Astrocyte (in vitro differentiated cells and primary cell): ENCODE measurements around the gene LANCL1. TPM values are rescaled to one million over a fixed set of nuclear protein-coding genes. Genes with fewer than 3 reads are reported as not detected.

Source experiments
- DNase-seq: peaks from one replicate; pipeline ENCODE4 v3.0.0-alpha.2; 2010; ENCODE audit warnings: low read depth
- FAIRE-seq: peaks from 2 replicates; lab custom pipeline; 2011; peaks lifted over from hg19 to GRCh38; lab: Jason Lieb, UNC
- H2AFZ ChIP-seq: 2 replicates; pipeline ENCODE4 v1.6.0; 2012; ENCODE audit warnings: low read depth, low read length, inconsistent platforms
- H3K27ac ChIP-seq: 2 replicates; pipeline ENCODE4 v1.5.1; 2011; ENCODE audit warnings: low read depth, low read length, inconsistent platforms
- H3K27me3 ChIP-seq: 2 replicates; pipeline ENCODE4 v1.6.0; 2011; ENCODE audit warnings: low read length, inconsistent platforms; ENCODE audit not compliant: insufficient read depth
- H3K36me3 ChIP-seq: 2 replicates; pipeline ENCODE4 v1.5.1; 2011; ENCODE audit warnings: low read length, inconsistent platforms; ENCODE audit not compliant: insufficient read depth
- H3K4me1 ChIP-seq: 2 replicates; pipeline ENCODE4 v1.5.1; 2011; ENCODE audit warnings: low read length, inconsistent platforms; ENCODE audit not compliant: insufficient read depth
- H3K4me2 ChIP-seq: 2 replicates; pipeline ENCODE4 v1.6.0; 2012; ENCODE audit warnings: low read length, inconsistent platforms
- H3K4me3 ChIP-seq: 2 replicates; pipeline ENCODE4 v1.5.1; 2011; ENCODE audit warnings: low read depth, mild to moderate bottlenecking, low read length, inconsistent platforms; ENCODE audit not compliant: insufficient read depth
- H3K79me2 ChIP-seq: 2 replicates; pipeline ENCODE4 v1.6.0; 2012; ENCODE audit warnings: mild to moderate bottlenecking, low read length, inconsistent platforms; ENCODE audit not compliant: insufficient read depth
- H3K9ac ChIP-seq: 2 replicates; pipeline ENCODE4 v1.6.0; 2012; ENCODE audit warnings: mild to moderate bottlenecking, low read length, inconsistent platforms
- H3K9me3 ChIP-seq: 2 replicates; pipeline ENCODE4 v1.5.1; 2012; ENCODE audit warnings: low read depth, mild to moderate bottlenecking, low read length, inconsistent platforms; ENCODE audit not compliant: insufficient read depth
- H4K20me1 ChIP-seq: 2 replicates; pipeline ENCODE4 v1.6.0; 2012; ENCODE audit warnings: low read length, inconsistent platforms; ENCODE audit not compliant: insufficient read depth
- H3K27ac Mint-ChIP-seq: one replicate; pipeline ENCODE4 v1.8.0; 2021; ENCODE audit warnings: mild to moderate bottlenecking, mixed read lengths; ENCODE audit not compliant: unreplicated experiment
- H3K27me3 Mint-ChIP-seq: one replicate; pipeline ENCODE4 v1.8.0; 2021; ENCODE audit warnings: low read depth, mixed read lengths; ENCODE audit not compliant: unreplicated experiment
- H3K36me3 Mint-ChIP-seq: one replicate; pipeline ENCODE4 v1.8.0; 2021; ENCODE audit warnings: low read depth, mixed read lengths; ENCODE audit not compliant: unreplicated experiment
- H3K4me1 Mint-ChIP-seq: one replicate; pipeline ENCODE4 v1.8.0; 2021; ENCODE audit warnings: low read depth, mixed read lengths; ENCODE audit not compliant: unreplicated experiment
- H3K4me3 Mint-ChIP-seq: one replicate; pipeline ENCODE4 v1.8.0; 2021; ENCODE audit warnings: mild to moderate bottlenecking, moderate library complexity, mixed read lengths; ENCODE audit not compliant: unreplicated experiment
- H3K9me3 Mint-ChIP-seq: one replicate; pipeline ENCODE4 v1.8.0; 2021; ENCODE audit warnings: mild to moderate bottlenecking, mixed read lengths; ENCODE audit not compliant: unreplicated experiment
- CTCF ChIP-seq: IDR thresholded peaks from 2 replicates; pipeline ENCODE4 v1.5.1; 2011; ENCODE audit warnings: low read depth, mild to moderate bottlenecking, inconsistent platforms, low read length, moderate library complexity; ENCODE audit not compliant: insufficient read depth
- EZH2 ChIP-seq: IDR thresholded peaks from 2 replicates; pipeline ENCODE4 v1.6.1; 2012; ENCODE audit warnings: mild to moderate bottlenecking, low read length, inconsistent platforms; ENCODE audit not compliant: insufficient read depth
- total RNA-seq: library from RNA; stranded (reverse); gene quantifications from 2 replicates; pipeline ENCODE4 v1.2.1, GENCODE V29; 2021

The LANCL1 gene
- total RNA-seq, 1 donor from 2014 or later: 38.3 TPM

DNA sequence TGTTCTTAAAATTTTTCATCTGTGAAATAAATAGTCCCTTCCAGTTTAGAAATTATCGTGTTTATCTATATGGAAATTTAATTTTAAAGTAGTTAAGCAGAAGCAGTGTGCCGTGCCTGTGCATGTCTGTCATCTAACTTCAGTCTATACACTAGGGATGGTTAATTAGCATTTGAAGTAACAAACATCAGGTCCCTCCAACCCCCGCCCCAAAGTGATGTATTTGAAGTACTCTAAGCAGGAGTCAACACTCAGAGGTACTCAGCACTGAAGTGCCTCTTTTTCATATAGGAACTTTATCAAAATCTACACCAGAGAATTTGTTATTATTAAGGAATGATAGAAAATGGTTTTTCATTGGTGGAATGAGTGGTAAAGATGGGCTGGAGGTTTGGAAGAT lies 33.0 kb downstream of the LANCL1 start:
- no peak overlapping the region for H3K9ac ChIP-seq
- H3K36me3 ChIP-seq: peaks cover 12% of the 10 kb centered on the region
- peaks cover 13% of the 10 kb centered on the region for H3K9me3 Mint-ChIP-seq
- H4K20me1 ChIP-seq: peaks cover 4% of the 10 kb centered on the region
- no peak overlapping the region for H3K4me3 ChIP-seq
- peaks cover 16% of the 10 kb centered on the region for H3K36me3 Mint-ChIP-seq
- H3K27ac Mint-ChIP-seq: no peak overlapping the region
- FAIRE-seq: no peak
- H3K4me2 ChIP-seq: no peak overlapping the region
- H3K27me3 Mint-ChIP-seq: no peaks in the 10 kb centered on the region
- no peaks in the 10 kb centered on the region for H3K27me3 ChIP-seq
- H3K27ac ChIP-seq: no peak overlapping the region
- H3K79me2 ChIP-seq: no peaks in the 10 kb centered on the region
- H2AFZ ChIP-seq: no peak overlapping the region
- no peak overlapping the region for H3K4me3 Mint-ChIP-seq
- no peaks in the 10 kb centered on the region for H3K9me3 ChIP-seq
- no peak for TF ChIP-seq EZH2
- TF ChIP-seq CTCF: no peak
- no peak for DNase-seq
- no peaks in the 10 kb centered on the region for H3K4me1 Mint-ChIP-seq
- H3K4me1 ChIP-seq: no peaks in the 10 kb centered on the region

- no peaks in the 10 kb centered on the region for H3K27me3 ChIP-seq
- Mint-ChIP-seq H3K4me1 (no peaks in the 10 kb centered on the region), H3K9me3 (peaks cover 8% of the 10 kb centered on the region), H3K4me3 (no peak overlapping the region), H3K27me3 (no peaks in the 10 kb centered on the region), H3K36me3 (peaks cover 13% of the 10 kb centered on the region), H3K27ac (no peak overlapping the region)
- no peaks in the 10 kb centered on the region for H3K4me1 ChIP-seq
- H3K4me3 ChIP-seq: no peak overlapping the region
- H3K27ac ChIP-seq: no peak overlapping the region
- TF ChIP-seq CTCF (no peak), EZH2 (no peak)
- H3K4me2 ChIP-seq: no peak overlapping the region
- DNase-seq (no peak), FAIRE-seq (no peak)
- no peaks in the 10 kb centered on the region for H3K79me2 ChIP-seq
- peaks cover 4% of the 10 kb centered on the region for H4K20me1 ChIP-seq
- no peak overlapping the region for H2AFZ ChIP-seq
- H3K9me3 ChIP-seq: no peaks in the 10 kb centered on the region
- no peak overlapping the region for H3K9ac ChIP-seq
- peaks cover 12% of the 10 kb centered on the region for H3K36me3 ChIP-seq
These were observed 33.7 kb downstream of the LANCL1 start for GRCh38 chr2:210442878-210443277.

DNA sequence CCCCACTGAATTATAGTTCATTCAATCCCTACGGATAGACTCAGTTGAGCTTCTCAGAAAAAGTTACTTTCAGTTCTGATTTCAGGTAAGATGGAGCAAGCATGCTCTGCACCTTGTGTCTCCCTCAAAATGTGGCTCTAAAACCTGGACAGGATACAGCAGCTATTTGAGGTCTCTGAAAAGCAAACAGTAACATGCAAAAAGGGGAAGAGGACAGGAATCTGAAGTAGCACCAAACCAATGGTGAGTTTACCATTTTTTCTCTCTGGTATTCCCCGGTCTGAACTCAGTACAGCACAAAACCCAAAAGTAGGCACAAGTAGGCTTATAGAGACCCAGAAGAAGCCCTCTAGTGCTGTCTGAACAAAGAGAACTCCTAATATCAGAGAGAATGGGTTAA lies 34.1 kb downstream of the LANCL1 start:
- DNase-seq: no peak
- no peak for FAIRE-seq
- no peak for TF ChIP-seq EZH2
- TF ChIP-seq CTCF: no peak
- Mint-ChIP-seq H3K36me3 (peaks cover 12% of the 10 kb centered on the region), H3K4me3 (no peak overlapping the region), H3K27ac (no peak overlapping the region), H3K9me3 (peaks cover 6% of the 10 kb centered on the region), H3K27me3 (no peaks in the 10 kb centered on the region), H3K4me1 (no peaks in the 10 kb centered on the region)
- H4K20me1 ChIP-seq: peaks cover 4% of the 10 kb centered on the region
- no peak overlapping the region for H2AFZ ChIP-seq
- no peak overlapping the region for H3K27ac ChIP-seq
- peaks cover 12% of the 10 kb centered on the region for H3K36me3 ChIP-seq
- H3K9me3 ChIP-seq: no peaks in the 10 kb centered on the region
- no peaks in the 10 kb centered on the region for H3K4me1 ChIP-seq
- no peak overlapping the region for H3K4me3 ChIP-seq
- H3K9ac ChIP-seq: no peak overlapping the region
- no peaks in the 10 kb centered on the region for H3K79me2 ChIP-seq
- H3K4me2 ChIP-seq: no peak overlapping the region
- no peaks in the 10 kb centered on the region for H3K27me3 ChIP-seq
